Measurements from ENCODE around the gene MPRIP. TPM values are rescaled to one million over a fixed set of nuclear protein-coding genes. Genes with fewer than 3 reads are reported as not detected.

MPRIP gene
- total and polyA plus RNA-seq, 2 experiments from 2014 or later: 91.7 to 202 TPM

- Histone ChIP-seq H2AFZ (no peak overlapping the region), H3K27me3 (no peaks in the 10 kb centered on the region), H3K4me1 (ENCODE audit: insufficient read depth) (peaks cover 27% of the 10 kb centered on the region), H3K9me2 (replicated peaks; ENCODE audit: insufficient read depth) (no peaks in the 10 kb centered on the region), H3K79me2 (peaks cover 100% of the 10 kb centered on the region), H3K4me2 (no peak overlapping the region), H3K27ac (no peak overlapping the region), H3K36me3 (replicated peaks; ENCODE audit: insufficient read depth, low read depth) (no peaks in the 10 kb centered on the region), H4K20me1 (ENCODE audit: insufficient read depth, poor library complexity, severe bottlenecking) (peaks cover 96% of the 10 kb centered on the region), H3K4me3 (no peak overlapping the region), H3K9me3 (ENCODE audit: low read depth) (no peaks in the 10 kb centered on the region)
- no peak for DNase-seq (ENCODE audit: low spot score)
- TF ChIP-seq EZH2 (IDR thresholded peaks at IDR 0.05; ENCODE audit: borderline replicate concordance): no peak
- no peak for TF ChIP-seq CTCF (IDR thresholded peaks at IDR 0.05; ENCODE audit: poor library complexity)
- TF ChIP-seq EZH2phosphoT487 (IDR thresholded peaks at IDR 0.05; ENCODE audit: low read depth, severe bottlenecking, unreplicated experiment): no peak
- 94% methylated on average over 8 of the region's 8 CpGs for WGBS (ENCODE audit: low lambda C conversion rate, missing lambda C conversion rate)
These were observed 11.5 kb downstream of the MPRIP start for GRCh38 chr17:17053446-17054379.

GRCh38 chr17:17054636-17055035 is 12.4 kb downstream of the MPRIP start:
- Histone ChIP-seq H3K27ac (no peak overlapping the region), H3K79me2 (peaks cover 100% of the 10 kb centered on the region)

GRCh38 chr17:17055286-17056155 is 13.3 kb downstream of the MPRIP start:
- TF ChIP-seq CTCF (IDR thresholded peaks at IDR 0.05; ENCODE audit: poor library complexity) (no peak), EZH2phosphoT487 (IDR thresholded peaks at IDR 0.05; ENCODE audit: low read depth, severe bottlenecking, unreplicated experiment) (no peak), EZH2 (IDR thresholded peaks at IDR 0.05; ENCODE audit: borderline replicate concordance) (no peak)
- H3K4me2 ChIP-seq: no peak overlapping the region
- DNase-seq (ENCODE audit: low spot score): no peak
- 91% methylated on average over 16 of the region's 16 CpGs for WGBS (ENCODE audit: low lambda C conversion rate, missing lambda C conversion rate)
- no peaks in the 10 kb centered on the region for H3K9me3 ChIP-seq (ENCODE audit: low read depth)
- no peaks in the 10 kb centered on the region for H3K27me3 ChIP-seq
- H4K20me1 ChIP-seq (ENCODE audit: insufficient read depth, poor library complexity, severe bottlenecking): peaks cover 96% of the 10 kb centered on the region
- H3K79me2 ChIP-seq: peaks cover 100% of the 10 kb centered on the region
- no peak overlapping the region for H2AFZ ChIP-seq
- no peaks in the 10 kb centered on the region for H3K36me3 ChIP-seq (replicated peaks; ENCODE audit: insufficient read depth, low read depth)
- peaks cover 27% of the 10 kb centered on the region for H3K4me1 ChIP-seq (ENCODE audit: insufficient read depth)
- H3K4me3 ChIP-seq: no peak overlapping the region
- H3K9me2 ChIP-seq (replicated peaks; ENCODE audit: insufficient read depth): no peaks in the 10 kb centered on the region
- H3K27ac ChIP-seq: no peak overlapping the region

More at GRCh38 chr17:17054636-17055035, 12.4 kb downstream of the MPRIP start:
- TF ChIP-seq EZH2phosphoT487 (IDR thresholded peaks at IDR 0.05; ENCODE audit: low read depth, severe bottlenecking, unreplicated experiment): no peak
- no peak for TF ChIP-seq CTCF (IDR thresholded peaks at IDR 0.05; ENCODE audit: poor library complexity)
- no peak for TF ChIP-seq EZH2 (IDR thresholded peaks at IDR 0.05; ENCODE audit: borderline replicate concordance)
- WGBS (ENCODE audit: low lambda C conversion rate, missing lambda C conversion rate): 100% methylated on average over 4 of the region's 4 CpGs
- Histone ChIP-seq H3K4me2 (no peak overlapping the region), H3K9me2 (replicated peaks; ENCODE audit: insufficient read depth) (no peaks in the 10 kb centered on the region), H3K4me1 (ENCODE audit: insufficient read depth) (peaks cover 27% of the 10 kb centered on the region), H3K9me3 (ENCODE audit: low read depth) (no peaks in the 10 kb centered on the region), H3K27me3 (no peaks in the 10 kb centered on the region), H4K20me1 (ENCODE audit: insufficient read depth, poor library complexity, severe bottlenecking) (peaks cover 96% of the 10 kb centered on the region), H3K4me3 (no peak overlapping the region), H2AFZ (no peak overlapping the region), H3K36me3 (replicated peaks; ENCODE audit: insufficient read depth, low read depth) (no peaks in the 10 kb centered on the region)
- DNase-seq (ENCODE audit: low spot score): no peak
